IPS DF 6.9 (cell line): ENCODE results near the gene RNF225.

Source experiments
- DNase-seq: peaks from one replicate; pipeline ENCODE4 v3.0.0-alpha.2; 2013; ENCODE audit warnings: low read depth, low spot score
- H3K27ac ChIP-seq: one replicate; pipeline ENCODE4 v1.5.1; 2013; ENCODE audit warnings: low read length, control low read depth
- H3K27me3 ChIP-seq: 2 replicates; pipeline ENCODE4 v1.6.1; 2013; ENCODE audit warnings: mild to moderate bottlenecking, low read length; ENCODE audit not compliant: control insufficient read depth, insufficient read depth
- H3K36me3 ChIP-seq: 2 replicates; pipeline ENCODE4 v1.6.1; 2013; ENCODE audit warnings: low read length; ENCODE audit not compliant: control insufficient read depth, insufficient read depth
- H3K4me1 ChIP-seq: 2 replicates; pipeline ENCODE4 v1.6.1; 2013; ENCODE audit warnings: low read length; ENCODE audit not compliant: control insufficient read depth, insufficient read depth
- H3K4me3 ChIP-seq: 2 replicates; pipeline ENCODE4 v1.5.1; 2013; ENCODE audit warnings: mild to moderate bottlenecking, low read length
- H3K9me3 ChIP-seq: 2 replicates; pipeline ENCODE4 v1.6.1; 2013; ENCODE audit warnings: low read length, inconsistent platforms; ENCODE audit not compliant: control insufficient read depth, insufficient read depth
- WGBS: extraction: QIAGEN DNeasy Blood & Tissue Kit; methylation state at CpG from one replicate; pipeline ENCODE4 v1.1.7; 2013; ENCODE audit warnings: mixed read lengths, missing lambda C conversion rate; ENCODE audit not compliant: insufficient read length, insufficient coverage; 5-methylcytosine and 5-hydroxymethylcytosine counted together

Gene RNF225

GRCh38 chr19:58388175-58388526, 7.3 kb upstream of the RNF225 start:
- H3K4me3 ChIP-seq: peak overlapping the region; percentile 77; the same call in 1 of the 2 replicates
- DNase-seq: no peak
- H3K4me1 ChIP-seq: peaks cover 6% of the 10 kb centered on the region
- H3K27me3 ChIP-seq: no peaks in the 10 kb centered on the region
- H3K27ac ChIP-seq: no peak overlapping the region
- WGBS: no CpG with 5 or more reads among the region's 3 CpGs
- H3K36me3 ChIP-seq: peaks cover 11% of the 10 kb centered on the region
- no peaks in the 10 kb centered on the region for H3K9me3 ChIP-seq

- Histone ChIP-seq H3K9me3 (no peaks in the 10 kb centered on the region), H3K4me3 (no peak overlapping the region), H3K4me1 (peaks cover 8% of the 10 kb centered on the region; the same call in 1 of the 2 replicates), H3K27ac (no peak overlapping the region), H3K27me3 (no peaks in the 10 kb centered on the region; the same call in 1 of the 2 replicates), H3K36me3 (peaks cover 27% of the 10 kb centered on the region)
- WGBS: no CpG with 5 or more reads among the region's 26 CpGs
- DNase-seq: no peak
Measured at GRCh38 chr19:58392945-58393724, 2.3 kb upstream of the RNF225 start.

- Histone ChIP-seq H3K27ac (no peak overlapping the region), H3K4me3 (no peak overlapping the region), H3K36me3 (peaks cover 25% of the 10 kb centered on the region), H3K27me3 (no peaks in the 10 kb centered on the region; the same call in 1 of the 2 replicates), H3K9me3 (no peaks in the 10 kb centered on the region), H3K4me1 (peaks cover 8% of the 10 kb centered on the region; the same call in 1 of the 2 replicates)
- WGBS: no CpG with 5 or more reads among the region's 4 CpGs
- DNase-seq: no peak
Measured at GRCh38 chr19:58393725-58394033, 1.8 kb upstream of the RNF225 start.

- no peaks in the 10 kb centered on the region for H3K9me3 ChIP-seq
- H3K27ac ChIP-seq: no peak overlapping the region
- H3K4me3 ChIP-seq: no peak overlapping the region
- no peaks in the 10 kb centered on the region; the same call in 1 of the 2 replicates for H3K27me3 ChIP-seq
- no CpG with 5 or more reads among the region's 3 CpGs for WGBS
- peaks cover 23% of the 10 kb centered on the region for H3K36me3 ChIP-seq
- no peak for DNase-seq
- H3K4me1 ChIP-seq: peaks cover 8% of the 10 kb centered on the region; the same call in 1 of the 2 replicates
Measured at GRCh38 chr19:58394821-58395219, 636 bp upstream of the RNF225 start.

- peaks cover 23% of the 10 kb centered on the region for H3K36me3 ChIP-seq
- no CpG with 5 or more reads among the region's 75 CpGs for WGBS
Measured at GRCh38 chr19:58395979-58396627, 647 bp downstream of the RNF225 start.

GRCh38 chr19:58396691-58397532, 1.5 kb downstream of the RNF225 start:
- WGBS: no CpG with 5 or more reads among the region's 58 CpGs
- peak overlapping the region; percentile 21; the same call in 1 of the 2 replicates for H3K4me3 ChIP-seq
- no peak overlapping the region for H3K27ac ChIP-seq
- no peak for DNase-seq
- H3K9me3 ChIP-seq: no peaks in the 10 kb centered on the region
- H3K36me3 ChIP-seq: peaks cover 23% of the 10 kb centered on the region
- H3K27me3 ChIP-seq: no peaks in the 10 kb centered on the region; the same call in 1 of the 2 replicates
- H3K4me1 ChIP-seq: peaks cover 10% of the 10 kb centered on the region; the same call in 1 of the 2 replicates

More at GRCh38 chr19:58395979-58396627, 647 bp downstream of the RNF225 start:
- H3K9me3 ChIP-seq: no peaks in the 10 kb centered on the region
- H3K4me1 ChIP-seq: peaks cover 10% of the 10 kb centered on the region; the same call in 1 of the 2 replicates
- peak overlapping the region; percentile 18; the same call in 1 of the 2 replicates for H3K4me3 ChIP-seq
- DNase-seq: no peak
- H3K27me3 ChIP-seq: no peaks in the 10 kb centered on the region; the same call in 1 of the 2 replicates
- no peak overlapping the region for H3K27ac ChIP-seq

- WGBS: no CpG with 5 or more reads among the region's 7 CpGs
- peaks cover 23% of the 10 kb centered on the region for H3K36me3 ChIP-seq
- no peak for DNase-seq
Measured at GRCh38 chr19:58397533-58398037, 2.1 kb downstream of the RNF225 start.

GRCh38 chr19:58398087-58398486, 2.6 kb downstream of the RNF225 start:
- no peaks in the 10 kb centered on the region; the same call in 1 of the 2 replicates for H3K27me3 ChIP-seq
- DNase-seq: no peak
- H3K4me3 ChIP-seq: no peak overlapping the region
- no peaks in the 10 kb centered on the region for H3K9me3 ChIP-seq
- peaks cover 10% of the 10 kb centered on the region; the same call in 1 of the 2 replicates for H3K4me1 ChIP-seq
- H3K36me3 ChIP-seq: peaks cover 18% of the 10 kb centered on the region
- H3K27ac ChIP-seq: no peak overlapping the region
- no CpG with 5 or more reads among the region's 4 CpGs for WGBS

More at GRCh38 chr19:58397533-58398037, 2.1 kb downstream of the RNF225 start:
- H3K27ac ChIP-seq: no peak overlapping the region
- no peaks in the 10 kb centered on the region; the same call in 1 of the 2 replicates for H3K27me3 ChIP-seq
- no peak overlapping the region for H3K4me3 ChIP-seq
- H3K9me3 ChIP-seq: no peaks in the 10 kb centered on the region
- peaks cover 10% of the 10 kb centered on the region; the same call in 1 of the 2 replicates for H3K4me1 ChIP-seq

- Histone ChIP-seq H3K27me3 (no peaks in the 10 kb centered on the region; the same call in 1 of the 2 replicates), H3K36me3 (peaks cover 14% of the 10 kb centered on the region), H3K4me3 (no peak overlapping the region), H3K4me1 (peaks cover 10% of the 10 kb centered on the region; the same call in 1 of the 2 replicates), H3K27ac (no peak overlapping the region), H3K9me3 (no peaks in the 10 kb centered on the region)
- no peak for DNase-seq
- no CpG with 5 or more reads among the region's 6 CpGs for WGBS
Measured at GRCh38 chr19:58398545-58398944, 3.1 kb downstream of the RNF225 start.
